ENCODE measurements around the gene UNC5C. TPM values are rescaled to one million over a fixed set of nuclear protein-coding genes. Genes with fewer than 3 reads are reported as not detected.

The UNC5C gene
- total RNA-seq, 1 donor from 2014 or later = 15.5 TPM

DNA sequence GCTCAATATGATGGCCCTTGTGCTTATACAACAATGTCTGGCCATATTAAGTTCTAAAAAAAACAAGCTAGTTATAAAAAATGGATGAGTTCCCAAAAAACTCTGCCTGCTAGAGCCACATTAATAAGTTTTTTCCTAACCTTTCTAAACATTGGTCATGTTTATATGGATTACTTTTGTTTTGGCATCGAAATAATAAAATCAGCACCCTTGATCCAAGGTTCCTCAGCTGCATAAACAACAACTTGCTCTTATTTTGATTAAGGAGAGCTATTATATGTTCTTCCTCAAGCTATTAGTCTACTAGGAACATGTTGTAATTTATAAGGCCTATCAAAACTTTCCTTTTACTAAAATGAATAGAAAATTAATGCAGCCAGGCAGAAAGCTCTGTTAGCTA, 48.4 kb downstream of the UNC5C start:
- Mint-ChIP-seq H3K36me3 (ENCODE audit: low read depth) (no peaks in the 10 kb centered on the region), H3K4me3 (ENCODE audit: unreplicated experiment) (no peak overlapping the region), H3K4me1 (ENCODE audit: low read depth) (peaks cover 25% of the 10 kb centered on the region), H3K27ac (ENCODE audit: unreplicated experiment) (no peak overlapping the region), H3K9me3 (ENCODE audit: low read depth) (no peaks in the 10 kb centered on the region), H3K27me3 (ENCODE audit: low read depth) (no peaks in the 10 kb centered on the region)
- no peak for TF ChIP-seq CTCF (IDR thresholded peaks at IDR 0.05)
- DNase-seq (ENCODE audit: low spot score) = no peak

DNA sequence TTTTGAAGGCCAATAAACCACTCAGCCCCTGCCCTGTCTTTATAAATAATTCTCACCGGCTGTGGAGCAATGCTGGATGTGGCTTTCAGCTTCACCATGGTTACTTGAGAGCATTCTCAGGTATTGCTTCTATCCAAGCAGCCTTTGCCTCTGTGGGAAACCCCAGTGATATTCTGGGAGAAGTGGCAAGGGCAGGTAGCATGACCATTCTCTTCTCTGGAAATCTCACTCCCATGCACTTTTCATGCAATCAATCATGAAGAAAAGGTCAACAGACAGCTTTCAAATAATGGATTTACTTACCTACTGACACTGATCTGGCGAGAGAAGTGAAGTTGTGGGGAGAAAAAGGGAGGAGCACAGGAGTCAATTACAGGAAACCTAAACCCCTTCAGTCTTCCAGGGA, 49.5 kb downstream of the UNC5C start:
- Mint-ChIP-seq H3K27me3 (ENCODE audit: low read depth) (no peaks in the 10 kb centered on the region), H3K27ac (ENCODE audit: unreplicated experiment) (no peak overlapping the region), H3K9me3 (ENCODE audit: low read depth) (no peaks in the 10 kb centered on the region), H3K4me3 (ENCODE audit: unreplicated experiment) (no peak overlapping the region), H3K36me3 (ENCODE audit: low read depth) (no peaks in the 10 kb centered on the region), H3K4me1 (ENCODE audit: low read depth) (peaks cover 17% of the 10 kb centered on the region)
- TF ChIP-seq CTCF (IDR thresholded peaks at IDR 0.05) = no peak
- DNase-seq (ENCODE audit: low spot score) = no peak

DNA sequence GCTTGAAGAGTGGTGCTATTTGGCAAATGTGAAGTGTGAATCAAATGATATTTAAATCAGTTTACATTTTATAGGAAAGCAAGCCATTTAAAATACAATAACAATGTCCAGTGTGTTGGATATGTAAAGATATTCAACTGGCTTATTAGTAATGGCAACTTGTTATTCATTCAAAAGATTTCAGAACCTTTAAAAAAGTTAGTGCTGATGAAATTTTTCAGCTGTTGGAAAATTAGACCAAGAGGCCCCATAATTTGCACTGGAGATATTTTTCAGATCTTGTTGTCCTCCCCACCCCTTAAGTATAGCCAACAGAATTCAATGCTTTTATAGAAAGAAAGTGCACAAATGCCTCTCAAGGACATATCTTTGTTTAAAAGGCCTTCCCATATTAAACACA, 54.6 kb downstream of the UNC5C start:
- H3K4me1 Mint-ChIP-seq (ENCODE audit: low read depth) = no peaks in the 10 kb centered on the region
- H3K27me3 Mint-ChIP-seq (ENCODE audit: low read depth) = no peaks in the 10 kb centered on the region
- no peak for DNase-seq (ENCODE audit: low spot score)

DNA sequence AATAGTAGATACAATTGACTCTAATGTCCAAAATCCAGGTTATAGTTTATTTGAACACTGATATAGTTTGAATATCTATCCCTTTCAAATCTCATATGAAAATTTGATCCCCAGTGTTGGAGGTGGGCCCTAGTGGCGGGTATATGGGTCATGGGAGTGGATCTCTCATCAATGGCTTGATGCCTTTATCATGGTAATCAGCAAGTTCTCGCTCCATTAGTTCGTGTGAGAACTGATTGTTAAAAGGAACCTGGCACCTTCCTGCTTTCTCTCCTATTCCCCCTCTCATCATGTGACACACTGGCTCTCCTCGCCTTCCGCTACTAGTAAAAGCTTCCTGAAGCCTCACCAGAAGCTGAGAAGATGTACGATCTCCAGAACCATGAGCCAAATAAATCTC, 70.1 kb downstream of the UNC5C start:
- no peaks in the 10 kb centered on the region for H3K27me3 Mint-ChIP-seq (ENCODE audit: low read depth)
- H3K36me3 Mint-ChIP-seq (ENCODE audit: low read depth) = peaks cover 2% of the 10 kb centered on the region
- TF ChIP-seq CTCF (IDR thresholded peaks at IDR 0.05) = no peak
- no peaks in the 10 kb centered on the region for H3K4me1 Mint-ChIP-seq (ENCODE audit: low read depth)
- H3K4me3 Mint-ChIP-seq (ENCODE audit: unreplicated experiment) = no peak overlapping the region
- no peak for DNase-seq (ENCODE audit: low spot score)
- H3K27ac Mint-ChIP-seq (ENCODE audit: unreplicated experiment) = no peak overlapping the region
- H3K9me3 Mint-ChIP-seq (ENCODE audit: low read depth) = peaks cover 7% of the 10 kb centered on the region

More for the DNA sequence above, 54.6 kb downstream of the UNC5C start:
- H3K9me3 Mint-ChIP-seq (ENCODE audit: low read depth) = no peaks in the 10 kb centered on the region
- H3K4me3 Mint-ChIP-seq (ENCODE audit: unreplicated experiment) = no peak overlapping the region
- H3K27ac Mint-ChIP-seq (ENCODE audit: unreplicated experiment) = no peak overlapping the region
- TF ChIP-seq CTCF (IDR thresholded peaks at IDR 0.05) = no peak
- H3K36me3 Mint-ChIP-seq (ENCODE audit: low read depth) = no peaks in the 10 kb centered on the region

DNA sequence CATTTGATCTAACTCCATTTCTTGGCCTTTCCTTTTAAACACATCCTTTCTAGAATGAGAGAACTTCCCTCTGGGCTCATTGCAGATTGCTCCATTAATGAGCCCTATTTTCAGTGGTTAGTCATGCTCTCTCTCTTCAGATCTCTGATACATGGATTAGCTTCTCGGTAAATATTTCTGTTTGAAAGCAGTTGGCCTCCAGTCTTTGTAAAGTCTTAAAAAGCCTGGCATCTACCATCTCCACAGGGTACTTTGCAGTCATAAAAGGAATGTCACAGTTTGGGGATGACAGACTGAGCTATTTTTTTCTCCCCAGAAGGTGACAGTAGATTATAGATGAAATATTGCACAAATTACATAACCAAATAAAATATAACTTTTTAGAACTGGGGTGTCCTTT, 72.7 kb downstream of the UNC5C start:
- H3K27me3 Mint-ChIP-seq (ENCODE audit: low read depth) = no peaks in the 10 kb centered on the region
- no peak overlapping the region for H3K27ac Mint-ChIP-seq (ENCODE audit: unreplicated experiment)
- no peak for DNase-seq (ENCODE audit: low spot score)
- H3K9me3 Mint-ChIP-seq (ENCODE audit: low read depth) = peaks cover 7% of the 10 kb centered on the region
- TF ChIP-seq CTCF (IDR thresholded peaks at IDR 0.05) = no peak
- no peak overlapping the region for H3K4me3 Mint-ChIP-seq (ENCODE audit: unreplicated experiment)
- no peaks in the 10 kb centered on the region for H3K36me3 Mint-ChIP-seq (ENCODE audit: low read depth)
- no peaks in the 10 kb centered on the region for H3K4me1 Mint-ChIP-seq (ENCODE audit: low read depth)
